K562 (cell line): ENCODE results near the gene RABEPK. TPM values are rescaled to one million over a fixed set of nuclear protein-coding genes. Genes with fewer than 3 reads are reported as not detected.

Experiments used
- AFF1 ChIP-seq, 2 experiments: fragments of 450-650 bp; IDR thresholded peaks; 2 replicates each; pipeline ENCODE4 v1.6.1; 2018; ENCODE audit warnings: mild to moderate bottlenecking in 2 of 2, low read depth in 1 of 2; ENCODE audit not compliant: partially characterized antibody in 2 of 2
- CHD2 ChIP-seq: IDR thresholded peaks from 2 replicates; pipeline ENCODE4 v1.6.1; 2011; ENCODE audit warnings: low read depth, low read length
- DACH1 ChIP-seq: fragments of 450-650 bp; IDR thresholded peaks from 2 replicates; pipeline ENCODE4 v1.6.1; 2018; ENCODE audit not compliant: partially characterized antibody
- GMEB1 ChIP-seq: fragments of 250-450 bp; sonication (Bioruptor Pico); IDR thresholded peaks from 2 replicates; pipeline ENCODE4 v1.4.0; 2020; ENCODE audit warnings: mild to moderate bottlenecking
- LEF1 ChIP-seq: fragments of 450-650 bp; IDR thresholded peaks from 2 replicates; pipeline ENCODE4 v1.6.1; 2016; ENCODE audit warnings: mild to moderate bottlenecking
- MED1 ChIP-seq: sonication (generic); formaldehyde crosslinking; IDR thresholded peaks from 2 replicates; pipeline ENCODE4 v1.8.1; 2023; ENCODE audit warnings: missing genetic modification reagents, borderline replicate concordance
- PURB ChIP-seq: sonication (generic); formaldehyde crosslinking; IDR thresholded peaks from 2 replicates; pipeline ENCODE4 v1.9.0; 2021; ENCODE audit warnings: low read depth, mild to moderate bottlenecking, missing genetic modification reagents
- SAP30 ChIP-seq: fragments of 200-600 bp; sonication (generic); IDR thresholded peaks from 2 replicates; pipeline ENCODE4 v1.6.1; 2012; ENCODE audit warnings: borderline replicate concordance, low read depth, mild to moderate bottlenecking, moderate library complexity, low read length, control low read depth, inconsistent platforms; ENCODE audit not compliant: insufficient read depth, poor library complexity, severe bottlenecking
- SIRT6 ChIP-seq: IDR thresholded peaks from one replicate; pipeline ENCODE4 v1.6.1; 2012; ENCODE audit warnings: low read depth, mild to moderate bottlenecking, control low read depth, inconsistent platforms, low read length, moderate library complexity
- SRSF7 ChIP-seq: fragments of 200-400 bp; formaldehyde crosslinking; optimal IDR thresholded peaks from 2 replicates; pipeline ENCODE3; 2017; ENCODE audit warnings: mild to moderate bottlenecking, low read depth, low read length
- TRIM25 ChIP-seq: fragments of 450-650 bp; IDR thresholded peaks from 2 replicates; pipeline ENCODE4 v1.7.0; 2016; ENCODE audit warnings: borderline replicate concordance
- ZBED1 ChIP-seq: IDR thresholded peaks from 2 replicates; pipeline ENCODE4 v1.6.1; 2014
- ZNF140 ChIP-seq: fragments of 250-450 bp; sonication (Bioruptor Pico); IDR thresholded peaks from 2 replicates; pipeline ENCODE4 v1.8.0; 2021; ENCODE audit warnings: moderate library complexity, mild to moderate bottlenecking, inconsistent platforms
- ZNF23 ChIP-seq: fragments of 250-450 bp; sonication (Bioruptor Pico); IDR thresholded peaks from 2 replicates; pipeline ENCODE4 v1.4.0; 2020; ENCODE audit warnings: mild to moderate bottlenecking
- ZNF449 ChIP-seq: fragments of 250-450 bp; sonication (Bioruptor Pico); IDR thresholded peaks from 2 replicates; pipeline ENCODE4 v1.8.0; 2022; ENCODE audit warnings: moderate library complexity, mild to moderate bottlenecking, inconsistent platforms
- ZNF511 ChIP-seq: sonication (generic); formaldehyde crosslinking; IDR thresholded peaks from 2 replicates; pipeline ENCODE4 v1.8.0; 2022; ENCODE audit warnings: mild to moderate bottlenecking, missing genetic modification reagents
- polyA plus RNA-seq, 8 experiments: library from polyadenylated mRNA; depleted of rRNA in 4 of 8; stranded (reverse) in 5 of 8; unstranded in 3 of 8; fragments of >200 nt; fragmentation: Nextera tagmentation in 2 of 8; fragmentation: Illumina TruSeq in 1 of 8; extraction: Ambion mirVana in 2 of 8; extraction: Trizol in 1 of 8; gene quantifications; 2 replicates each; pipeline versions ENCODE4 v1.2.1 to v1.2.3, GENCODE V29; 2011 to 2014; ENCODE audit warnings: inconsistent platforms in 1 of 8, missing spikeins in 1 of 8
- total RNA-seq, 7 experiments: library from RNA; depleted of rRNA in 6 of 7; stranded (reverse); fragments of >200 nt in 6 of 7; fragmentation: Illumina TruSeq in 2 of 7; extraction: Trizol in 2 of 7; gene quantifications; 2 replicates each; pipeline versions ENCODE4 v1.2.1 to v1.2.3, GENCODE V29; 2011 to 2021; ENCODE audit warnings: low replicate concordance in 1 of 7

The RABEPK gene
- total and polyA plus RNA-seq, 9 of the 15 experiments (the other 6 are each of a cell fraction or from before 2014, with no cell fraction given): 38.3 to 113 (median 52.8) TPM

- TF ChIP-seq AFF1 (IDR thresholded peaks at IDR 0.05; ENCODE audit: low read depth in 1 of 2, partially characterized antibody in 2 of 2) (peak in 1 of 2 experiments; percentile 68), SIRT6 (no peak), LEF1 (no peak), MED1 (no peak), ZNF449 (CRISPR knock-in tag) (no peak), GMEB1 (CRISPR knock-in tag) (peak; percentile 91), CHD2 (no peak; the same call in 1 of the 2 replicates), ZNF511 (CRISPR knock-in tag) (no peak), PURB (CRISPR knock-in tag) (no peak), SAP30 (peak; percentile 41), DACH1 (no peak), ZBED1 (0 out of 2 replicates have a peak, but pooled peaks have one; percentile 71), TRIM25 (no peak), ZNF23 (CRISPR knock-in tag) (no peak), ZNF140 (CRISPR knock-in tag) (no peak), SRSF7 (no peak)
Observed at GRCh38 chr9:125261501-125262293, 61.4 kb downstream of the RABEPK start, which contains the start of gene GAPVD1 (continued).
